Astrocyte of the spinal cord (primary cell): Measurements from ENCODE around the gene PRXL2B.

ENCODE experiments used
- DNase-seq: peaks from one replicate; pipeline ENCODE4 v3.0.0; 2011; ENCODE audit warnings: low read depth, low spot score
- H3K4me3 ChIP-seq: 2 replicates; pipeline ENCODE4 v1.5.1; 2011; ENCODE audit warnings: low read depth, mild to moderate bottlenecking, low read length, moderate library complexity
- CTCF ChIP-seq: IDR thresholded peaks from 2 replicates; pipeline ENCODE4 v1.5.1; 2012; ENCODE audit warnings: low read depth, mild to moderate bottlenecking, low read length, inconsistent platforms
- in situ Hi-C: cut with HindIII; loops from 2 replicates; pipeline ENCODE4 v1.10.0; 2017; ENCODE audit warnings: low sequenced_read_pairs

Gene PRXL2B

GRCh38 chr1:2604156-2604843 is 17.7 kb downstream of the PRXL2B start:
- in situ Hi-C loops: no loop called here
- H3K4me3 ChIP-seq: no peak overlapping the region
- TF ChIP-seq CTCF: no peak
- no peak for DNase-seq

- no peak for DNase-seq
- in situ Hi-C loops: no loop called here
- H3K4me3 ChIP-seq: no peak overlapping the region
- no peak for TF ChIP-seq CTCF
These were observed 18.4 kb downstream of the PRXL2B start for GRCh38 chr1:2604844-2605508.

GRCh38 chr1:2605509-2606395 is 19.2 kb downstream of the PRXL2B start:
- no peak for DNase-seq
- in situ Hi-C loops: no loop called here
- TF ChIP-seq CTCF: no peak
- no peak overlapping the region for H3K4me3 ChIP-seq

- no peak overlapping the region for H3K4me3 ChIP-seq
- in situ Hi-C loops: no loop called here
- no peak for DNase-seq
- TF ChIP-seq CTCF: no peak
These were observed 19.9 kb downstream of the PRXL2B start for GRCh38 chr1:2606396-2606880.

- no peak for DNase-seq
- in situ Hi-C loops: no loop called here
- no peak for TF ChIP-seq CTCF
- no peak overlapping the region for H3K4me3 ChIP-seq
These were observed 20.5 kb downstream of the PRXL2B start for GRCh38 chr1:2606881-2607621.

- no peak overlapping the region for H3K4me3 ChIP-seq
- TF ChIP-seq CTCF: no peak
- in situ Hi-C loops: no loop called here
- no peak for DNase-seq
These were observed 21.1 kb downstream of the PRXL2B start for GRCh38 chr1:2607641-2608091.
